ENCODE results near the gene MOBP. TPM values are rescaled to one million over a fixed set of nuclear protein-coding genes. Genes with fewer than 3 reads are reported as not detected.

MOBP gene
- total and polyA plus RNA-seq, 4 donors, result not detected

GRCh38 chr3:39499651-39500273 lies 32.3 kb downstream of the MOBP start (continued):
- no peak for TF ChIP-seq ZBTB33 (IDR thresholded peaks at IDR 0.05)
- no peak for TF ChIP-seq MAX (IDR thresholded peaks at IDR 0.05)
- TF ChIP-seq RXRA (IDR thresholded peaks at IDR 0.05), result no peak
- no peak for TF ChIP-seq YY1 (IDR thresholded peaks at IDR 0.05)
- no peak for TF ChIP-seq RAD21 (IDR thresholded peaks at IDR 0.05)
- TF ChIP-seq JUND (IDR thresholded peaks at IDR 0.05), result no peak

- H3K4me1 ChIP-seq (ENCODE audit: control insufficient read depth in 4 of 4, insufficient read depth in 4 of 4, low read length in 3 of 4), result no peaks in the 10 kb centered on the region
- no peaks in the 10 kb centered on the region for H3K36me3 ChIP-seq (ENCODE audit: control insufficient read depth in 4 of 4, insufficient read depth in 3 of 4, low read depth in 1 of 4, low read length in 3 of 4)
- no peak overlapping the region for H3K27ac ChIP-seq (ENCODE audit: low read depth in 1 of 2, low read length in 2 of 2)
- H3K9me3 ChIP-seq (ENCODE audit: control insufficient read depth in 4 of 4, low read length in 3 of 4), result peaks cover 0 to 4% (median 0%) of the 10 kb centered on the region in 4 donors
- H3K4me3 ChIP-seq (ENCODE audit: low read depth in 1 of 3, low read length in 3 of 3), result no peak overlapping the region
- no peak overlapping the region for H3K9ac ChIP-seq (ENCODE audit: low read depth in 1 of 2, low read length in 2 of 2)
- peaks cover 0 to 12% (median 3%) of the 10 kb centered on the region in 4 donors for H3K27me3 ChIP-seq (ENCODE audit: control insufficient read depth in 4 of 4, insufficient read depth in 4 of 4, low read length in 3 of 4)
- 66% methylated on average over 3 of the region's 3 CpGs for WGBS
- TF ChIP-seq EGR1 (IDR thresholded peaks at IDR 0.05; ENCODE audit: low read depth in 2 of 2) (no peak), ZBTB33 (IDR thresholded peaks at IDR 0.05) (no peak), SP1 (IDR thresholded peaks at IDR 0.05) (no peak), HNF4A (conservative IDR thresholded peaks at IDR 0.05) (no peak), FOXA2 (IDR thresholded peaks at IDR 0.05) (no peak), TAF1 (conservative IDR thresholded peaks at IDR 0.05) (no peak), RAD21 (IDR thresholded peaks at IDR 0.05) (no peak), NR2F2 (IDR thresholded peaks at IDR 0.05) (no peak), MAX (IDR thresholded peaks at IDR 0.05) (no peak), RXRA (IDR thresholded peaks at IDR 0.05) (no peak), GABPA (IDR thresholded peaks at IDR 0.05 in 1 of 2, conservative IDR thresholded peaks at IDR 0.05 in 1 of 2) (no peak), HNF4G (IDR thresholded peaks at IDR 0.05) (no peak)
- TF ChIP-seq, protein P1, sequence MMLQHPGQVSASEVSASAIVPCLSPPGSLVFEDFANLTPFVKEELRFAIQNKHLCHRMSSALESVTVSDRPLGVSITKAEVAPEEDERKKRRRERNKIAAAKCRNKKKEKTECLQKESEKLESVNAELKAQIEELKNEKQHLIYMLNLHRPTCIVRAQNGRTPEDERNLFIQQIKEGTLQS (IDR thresholded peaks at IDR 0.05), result no peak
- no peak for DNase-seq (ENCODE audit: low spot score)
These were observed 33.6 kb downstream of the MOBP start for GRCh38 chr3:39501059-39501458.
